ENCODE measurements around the gene AAK1.

GRCh38 chr2:69582582-69583176 lies 60.9 kb downstream of the AAK1 start:
- no peak for TF ChIP-seq CTCF (IDR thresholded peaks at IDR 0.05; ENCODE audit: borderline replicate concordance, extremely low read depth, low read length, poor library complexity, severe bottlenecking)
- TF ChIP-seq EZH2 (IDR thresholded peaks at IDR 0.05; ENCODE audit: borderline replicate concordance, low read depth, low read length, severe bottlenecking): no peak
